K562 (cell line): Measurements from ENCODE around the gene NTRK1. TPM values are rescaled to one million over a fixed set of nuclear protein-coding genes. Genes with fewer than 3 reads are reported as not detected.
A peak's percentile ranks its signal among the peaks of the same experiment; 100 is the strongest.

ENCODE experiments used
- ATAC-seq: fragments of 200-7000 bp; cut with Tn5 transposase; 3 replicates; pipeline ENCODE4 v1.9.1; 2020; ENCODE audit warnings: moderate library complexity
- BruUV-seq: library from RNA; stranded (reverse); fragments of 400-500 nt; replicated peaks from 2 replicates; lab custom pipeline; 2021; lab: Mats Ljungman, UMichigan
- CTCF ChIA-PET: fragments of 300-600 bp; formaldehyde crosslinking; extraction: SDS; loops from one replicate; lab custom pipeline; 2021; ENCODE audit warnings: low intra/inter-chr PET ratio; lab: Yijun Ruan, JAX
- POLR2A ChIA-PET: fragments of 300-600, 350-650 bp; sonication (Branson Sonifier 250); formaldehyde crosslinking; extraction: SDS; loops from one replicate; lab custom pipeline; 2021; ENCODE audit warnings: antibody characterized with exemption, inconsistent platforms; lab: Yijun Ruan, JAX
- DNase-seq, 4 experiments: peaks; one replicate each; pipeline versions ENCODE4 v3.0.0 to v3.0.0-alpha.2; 2011 to 2018; ENCODE audit warnings: low spot score in 3 of 4, mixed read lengths in 3 of 4; ENCODE audit errors: extremely low read depth in 1 of 4
- FAIRE-seq: peaks from 2 replicates; lab custom pipeline; 2011; peaks lifted over from hg19 to GRCh38; lab: Jason Lieb, UNC
- H2AFZ ChIP-seq: 2 replicates; pipeline ENCODE4 v1.6.0; 2011; ENCODE audit warnings: low read depth, low read length, control low read depth, inconsistent platforms
- H3K27ac ChIP-seq: fragments of 200-600 bp; 3 replicates; pipeline ENCODE4 v1.8.0; 2011; ENCODE audit warnings: low read depth, mild to moderate bottlenecking, control low read depth, inconsistent platforms, low read length, moderate library complexity, mixed read lengths; ENCODE audit errors: extremely low read depth
- H3K27me3 ChIP-seq, 2 experiments: fragments of 300-600 bp in 1 of 2; 2 replicates in 1 of 2; 3 replicates in 1 of 2; pipeline versions ENCODE4 v1.6.0 to v1.8.0; 2011; ENCODE audit warnings: inconsistent platforms in 2 of 2, low read length in 2 of 2, mild to moderate bottlenecking in 1 of 2, mixed read lengths in 1 of 2, moderate library complexity in 1 of 2; ENCODE audit not compliant: control insufficient read depth in 2 of 2, insufficient read depth in 2 of 2
- H3K36me3 ChIP-seq: fragments of 300-600 bp; 3 replicates; pipeline ENCODE4 v1.8.0; 2011; ENCODE audit warnings: mild to moderate bottlenecking, low read length, inconsistent platforms; ENCODE audit not compliant: control insufficient read depth, insufficient read depth
- H3K4me1 ChIP-seq, 2 experiments: fragments of 200-600 bp in 1 of 2; replicated peaks in 1 of 2; 2 replicates in 1 of 2; 3 replicates in 1 of 2; pipeline versions ENCODE4 v1.5.1 to v1.8.0; 2011; ENCODE audit warnings: inconsistent platforms in 2 of 2, low read length in 2 of 2, mild to moderate bottlenecking in 1 of 2, mixed read lengths in 1 of 2, moderate library complexity in 1 of 2; ENCODE audit not compliant: control insufficient read depth in 2 of 2, insufficient read depth in 2 of 2
- H3K4me2 ChIP-seq: 2 replicates; pipeline ENCODE4 v1.6.1; 2011; ENCODE audit warnings: low read length, control low read depth, inconsistent platforms, mixed read lengths; ENCODE audit not compliant: insufficient read depth
- H3K4me3 ChIP-seq: fragments of 200-600 bp; sonication (generic), shearing (Covaris generic); 2 replicates; pipeline ENCODE4 v1.5.1; 2016; ENCODE audit warnings: control low read depth, inconsistent platforms
- H3K79me2 ChIP-seq: fragments of 200-600 bp; 3 replicates; pipeline ENCODE4 v1.8.0; 2011; ENCODE audit warnings: low read length, inconsistent platforms; ENCODE audit not compliant: control insufficient read depth, insufficient read depth
- H3K9ac ChIP-seq, 2 experiments: 2 replicates each; pipeline versions ENCODE4 v1.6.0 to v1.6.1; 2011; ENCODE audit warnings: low read depth in 2 of 2, low read length in 2 of 2, control low read depth in 1 of 2, inconsistent platforms in 1 of 2, mild to moderate bottlenecking in 1 of 2, mixed read lengths in 1 of 2; ENCODE audit not compliant: insufficient read depth in 1 of 2
- H3K9me1 ChIP-seq: one replicate; pipeline ENCODE4 v1.6.0; 2011; ENCODE audit warnings: inconsistent platforms, mild to moderate bottlenecking, low read length, moderate library complexity; ENCODE audit not compliant: control insufficient read depth, insufficient read depth
- H3K9me3 ChIP-seq: replicated peaks from 2 replicates; pipeline ENCODE4 v1.5.1; 2011; ENCODE audit warnings: low read depth, low read length, inconsistent platforms; ENCODE audit not compliant: control insufficient read depth, insufficient read depth
- H4K20me1 ChIP-seq: replicated peaks from 2 replicates; pipeline ENCODE4 v1.6.1; 2011; ENCODE audit warnings: low read length, inconsistent platforms, mixed read lengths; ENCODE audit not compliant: control insufficient read depth, insufficient read depth
- DMBX1 ChIP-seq: fragments of 250-450 bp; sonication (Bioruptor Pico); IDR thresholded peaks from 2 replicates; pipeline ENCODE4 v1.8.0; 2022; ENCODE audit warnings: inconsistent platforms, mild to moderate bottlenecking, moderate library complexity, borderline replicate concordance
- E2F3 ChIP-seq: fragments of 250-450 bp; sonication (Bioruptor Pico); IDR thresholded peaks from 2 replicates; pipeline ENCODE4 v1.4.0; 2020; ENCODE audit warnings: mild to moderate bottlenecking
- ESRRA ChIP-seq: fragments of 450-650 bp; IDR thresholded peaks from 2 replicates; pipeline ENCODE4 v1.6.1; 2014; ENCODE audit warnings: low read depth, mild to moderate bottlenecking, moderate library complexity, borderline replicate concordance
- HDGF ChIP-seq: fragments of 450-650 bp; IDR thresholded peaks from 2 replicates; pipeline ENCODE4 v1.6.1; 2016
- ILF3 ChIP-seq: fragments of 450-650 bp; IDR thresholded peaks from 2 replicates; pipeline ENCODE4 v1.6.1; 2018; ENCODE audit warnings: antibody characterized with exemption, mild to moderate bottlenecking, moderate library complexity, borderline replicate concordance
- KAT8 ChIP-seq: fragments of 450-650 bp; IDR thresholded peaks from 2 replicates; pipeline ENCODE4 v1.6.1; 2016; ENCODE audit warnings: low read depth, mild to moderate bottlenecking
- KDM4B ChIP-seq, 2 experiments: fragments of 450-650 bp in 1 of 2; sonication (generic) in 1 of 2; IDR thresholded peaks; 2 replicates each; pipeline ENCODE4 v1.6.1; 2016 to 2017; ENCODE audit warnings: borderline replicate concordance in 2 of 2, antibody characterized with exemption in 1 of 2, low read depth in 1 of 2, mild to moderate bottlenecking in 1 of 2
- MCM3 ChIP-seq: fragments of 450-650 bp; IDR thresholded peaks from 2 replicates; pipeline ENCODE4 v1.6.1; 2016
- MECOM ChIP-seq: fragments of 250-450 bp; sonication (Bioruptor Pico); IDR thresholded peaks from 2 replicates; pipeline ENCODE4 v1.8.0; 2022; ENCODE audit warnings: inconsistent platforms
- MED1 ChIP-seq: sonication (generic); formaldehyde crosslinking; IDR thresholded peaks from 2 replicates; pipeline ENCODE4 v1.8.1; 2023; ENCODE audit warnings: missing genetic modification reagents, borderline replicate concordance
- PHF21A ChIP-seq: fragments of 450-650 bp; IDR thresholded peaks from 2 replicates; pipeline ENCODE4 v1.6.1; 2017; ENCODE audit warnings: low read depth, borderline replicate concordance
- PRMT5 ChIP-seq: sonication (generic); formaldehyde crosslinking; IDR thresholded peaks from 2 replicates; pipeline ENCODE4 v1.5.0; 2020; ENCODE audit warnings: missing genetic modification reagents
- PRPF4 ChIP-seq: fragments of 200-400 bp; formaldehyde crosslinking; IDR thresholded peaks from one replicate; pipeline ENCODE4 v1.6.1; 2017; ENCODE audit warnings: low read length, low read depth, mild to moderate bottlenecking; ENCODE audit not compliant: insufficient read depth, poor library complexity, severe bottlenecking
- PURB ChIP-seq: sonication (generic); formaldehyde crosslinking; IDR thresholded peaks from 2 replicates; pipeline ENCODE4 v1.9.0; 2021; ENCODE audit warnings: low read depth, mild to moderate bottlenecking, missing genetic modification reagents
- RBM17 ChIP-seq: fragments of 200-400 bp; formaldehyde crosslinking; IDR thresholded peaks from 2 replicates; pipeline ENCODE4 v1.6.1; 2017; ENCODE audit warnings: low read depth, mild to moderate bottlenecking, low read length, borderline replicate concordance
- SMAD3 ChIP-seq: fragments of 450-650 bp; formaldehyde crosslinking; conservative IDR thresholded peaks from 2 replicates; pipeline ENCODE4 v1.4.0; 2020; ENCODE audit warnings: mild to moderate bottlenecking
- SMARCB1 ChIP-seq: IDR thresholded peaks from 2 replicates; pipeline ENCODE4 v1.6.1; 2011; ENCODE audit warnings: improper control_type of control experiment, low read depth; ENCODE audit not compliant: insufficient read length
- SRSF7 ChIP-seq: fragments of 200-400 bp; formaldehyde crosslinking; optimal IDR thresholded peaks from 2 replicates; pipeline ENCODE3; 2017; ENCODE audit warnings: mild to moderate bottlenecking, low read depth, low read length
- ZBTB12 ChIP-seq: fragments of 250-450 bp; sonication (Bioruptor Pico); IDR thresholded peaks from 2 replicates; pipeline ENCODE4 v1.4.0; 2020
- ZNF12 ChIP-seq: sonication (generic); formaldehyde crosslinking; IDR thresholded peaks from 2 replicates; pipeline ENCODE4 v1.4.0; 2020; ENCODE audit warnings: mild to moderate bottlenecking, missing genetic modification reagents
- ZNF584 ChIP-seq: fragments of 200-800 bp; sonication (Bioruptor generic); IDR thresholded peaks from 2 replicates; pipeline ENCODE4 v1.6.1; 2016; ENCODE audit warnings: low read depth, mild to moderate bottlenecking, missing genetic modification characterization, missing compliant biosample characterization
- WGBS: fragments of 100-300 bp; shearing (Covaris generic); methylation state at CpG from one replicate; pipeline ENCODE4 v1.1.6; 2016; ENCODE audit warnings: low coverage, mixed read lengths; ENCODE audit not compliant: insufficient coverage; ENCODE audit errors: missing lambda C conversion rate; 5-methylcytosine and 5-hydroxymethylcytosine counted together
- in situ Hi-C: fragments of 300-500 bp; cut with MboI; formaldehyde crosslinking; loops from 4 replicates; pipeline ENCODE4 v1.15.0; 2018; ENCODE audit warnings: inconsistent platforms, mixed read lengths
- intact Hi-C: fragments of 100-400 bp; cut with micrococcal nuclease; formaldehyde crosslinking; loops from 2 replicates; pipeline ENCODE4 v1.14.2; 2022
- polyA plus RNA-seq, 8 experiments: library from polyadenylated mRNA; depleted of rRNA in 4 of 8; stranded (reverse) in 5 of 8; unstranded in 3 of 8; fragments of >200 nt; fragmentation: Nextera tagmentation in 2 of 8; fragmentation: Illumina TruSeq in 1 of 8; extraction: Ambion mirVana in 2 of 8; extraction: Trizol in 1 of 8; gene quantifications; 2 replicates each; pipeline versions ENCODE4 v1.2.1 to v1.2.3, GENCODE V29; 2011 to 2014; ENCODE audit warnings: inconsistent platforms in 1 of 8, missing spikeins in 1 of 8
- total RNA-seq, 7 experiments: library from RNA; depleted of rRNA in 6 of 7; stranded (reverse); fragments of >200 nt in 6 of 7; fragmentation: Illumina TruSeq in 2 of 7; extraction: Trizol in 2 of 7; gene quantifications; 2 replicates each; pipeline versions ENCODE4 v1.2.1 to v1.2.3, GENCODE V29; 2011 to 2021; ENCODE audit warnings: low replicate concordance in 1 of 7
- TF ChIP-seq, protein P1 (sequence below): fragments of 250-450 bp; sonication (Bioruptor Pico); IDR thresholded peaks from 2 replicates; pipeline ENCODE4 v1.6.1; 2021; ENCODE audit warnings: mild to moderate bottlenecking
- TF ChIP-seq, protein P2 (sequence below), 2 experiments: fragments of 450-650 bp; IDR thresholded peaks; 2 replicates each; pipeline ENCODE4 v1.6.1; 2016

NTRK1 gene
- total and polyA plus RNA-seq, 9 of the 15 experiments (the other 6 are each of a cell fraction or from before 2014, with no cell fraction given): 0.46 to 30.0 (median 7.9) TPM

- ATAC-seq (peak; percentile 89), DNase-seq (peak; percentile 95 to 97 (median 96)), FAIRE-seq (peak; percentile 98)
- peaks cover 3% of the 10 kb centered on the region; the same call in 1 of the 2 replicates for H3K9me3 ChIP-seq
- H3K4me3 ChIP-seq: peak overlapping the region; percentile 50
- no peaks in the 10 kb centered on the region for H4K20me1 ChIP-seq
- ChIA-PET CTCF (no interaction called here), POLR2A (interaction anchor here (0.7 to 2.0 kb wide), 4 partner anchors 15 to 244 kb away, joined by 3 to 7 read pairs (median 5); partner anchors contain the start of genes ISG20L2 and METTL25B)
- H2AFZ ChIP-seq: peak overlapping the region; percentile 82
- H3K36me3 ChIP-seq: peaks cover 6% of the 10 kb centered on the region
- peaks cover 23% of the 10 kb centered on the region for H3K79me2 ChIP-seq
- in situ Hi-C loops: no loop called here
- peak overlapping the region; percentile 61 for H3K27ac ChIP-seq
- no peaks in the 10 kb centered on the region for H3K9me1 ChIP-seq
- peaks cover 42 to 51% of the 10 kb centered on the region in 2 experiments for H3K4me1 ChIP-seq
- intact Hi-C loops: no loop called here
- H3K9ac ChIP-seq: peak overlapping the region; percentile 80 to 88
- BruUV-seq: no TSS peak
- WGBS: 0% methylated on average over 8 of the region's 9 CpGs
- no peaks in the 10 kb centered on the region for H3K27me3 ChIP-seq
- peak overlapping the region; percentile 93 for H3K4me2 ChIP-seq
- TF ChIP-seq E2F3: no peak
- no peak for TF ChIP-seq ZNF12 (CRISPR knock-in tag)
- peak; percentile 97 for TF ChIP-seq MECOM (CRISPR knock-in tag)
- TF ChIP-seq, protein P1, sequence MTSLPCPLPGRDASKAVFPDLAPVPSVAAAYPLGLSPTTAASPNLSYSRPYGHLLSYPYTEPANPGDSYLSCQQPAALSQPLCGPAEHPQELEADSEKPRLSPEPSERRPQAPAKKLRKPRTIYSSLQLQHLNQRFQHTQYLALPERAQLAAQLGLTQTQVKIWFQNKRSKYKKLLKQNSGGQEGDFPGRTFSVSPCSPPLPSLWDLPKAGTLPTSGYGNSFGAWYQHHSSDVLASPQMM (CRISPR knock-in tag): no peak
- TF ChIP-seq PHF21A: 0 out of 2 replicates have a peak, but pooled peaks have one; percentile 42
- no peak for TF ChIP-seq MED1 (CRISPR knock-in tag)
- no peak for TF ChIP-seq SMAD3
- TF ChIP-seq RBM17: no peak
- no peak for TF ChIP-seq PURB (CRISPR knock-in tag)
- TF ChIP-seq HDGF: no peak
- no peak for TF ChIP-seq PRPF4
- TF ChIP-seq ZBTB12 (CRISPR knock-in tag): no peak
- no peak for TF ChIP-seq KAT8
- no peak for TF ChIP-seq SMARCB1
- TF ChIP-seq ZNF584 (CRISPR knock-in tag): no peak
- TF ChIP-seq, protein P2, sequence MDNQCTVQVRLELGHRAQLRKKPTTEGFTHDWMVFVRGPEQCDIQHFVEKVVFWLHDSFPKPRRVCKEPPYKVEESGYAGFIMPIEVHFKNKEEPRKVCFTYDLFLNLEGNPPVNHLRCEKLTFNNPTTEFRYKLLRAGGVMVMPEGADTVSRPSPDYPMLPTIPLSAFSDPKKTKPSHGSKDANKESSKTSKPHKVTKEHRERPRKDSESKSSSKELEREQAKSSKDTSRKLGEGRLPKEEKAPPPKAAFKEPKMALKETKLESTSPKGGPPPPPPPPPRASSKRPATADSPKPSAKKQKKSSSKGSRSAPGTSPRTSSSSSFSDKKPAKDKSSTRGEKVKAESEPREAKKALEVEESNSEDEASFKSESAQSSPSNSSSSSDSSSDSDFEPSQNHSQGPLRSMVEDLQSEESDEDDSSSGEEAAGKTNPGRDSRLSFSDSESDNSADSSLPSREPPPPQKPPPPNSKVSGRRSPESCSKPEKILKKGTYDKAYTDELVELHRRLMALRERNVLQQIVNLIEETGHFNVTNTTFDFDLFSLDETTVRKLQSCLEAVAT (IDR thresholded peaks at IDR 0.05): peak in 1 of 2 experiments; percentile 50; a peak in 1 of 4 replicates
- no peak for TF ChIP-seq KDM4B (IDR thresholded peaks at IDR 0.05; ENCODE audit: borderline replicate concordance in 2 of 2, low read depth in 1 of 2)
- no peak for TF ChIP-seq SRSF7
- no peak for TF ChIP-seq DMBX1 (CRISPR knock-in tag)
- TF ChIP-seq MCM3: no peak
- TF ChIP-seq ILF3: no peak
- TF ChIP-seq PRMT5 (CRISPR knock-in tag): no peak
- peak; percentile 60; the same call in 1 of the 2 replicates for TF ChIP-seq ESRRA
These were observed 53.8 kb downstream of the NTRK1 start for GRCh38 chr1:156914440-156914856.
